ENCODE measurements around the gene CHIC2. TPM values are rescaled to one million over a fixed set of nuclear protein-coding genes. Genes with fewer than 3 reads are reported as not detected.

The CHIC2 gene
- total RNA-seq, 1 experiment from 2014 or later: 11.0 TPM

- Mint-ChIP-seq H3K9me3 (no peaks in the 10 kb centered on the region), H3K4me3 (no peak overlapping the region), H3K36me3 (no peaks in the 10 kb centered on the region), H3K27me3 (ENCODE audit: low read depth) (peaks cover 7% of the 10 kb centered on the region; the same call in 1 of the 2 replicates), H3K27ac (no peak overlapping the region), H3K4me1 (peaks cover 31% of the 10 kb centered on the region)
- ChIA-PET CTCF (no interaction called here), POLR2A (interaction anchor here (0.6 to 0.8 kb wide), 2 partner anchors 193 to 883 kb away, joined by 3 read pairs; no protein-coding TSS in a partner anchor)
- DNase-seq (ENCODE audit: low spot score) (no peak), ATAC-seq (no peak)
- no peak for TF ChIP-seq PRRX2 (CRISPR knock-in tag; IDR thresholded peaks at IDR 0.05)
- no peak for TF ChIP-seq ATF1 (CRISPR knock-in tag; IDR thresholded peaks at IDR 0.05)
- TF ChIP-seq ZBTB21 (CRISPR knock-in tag; IDR thresholded peaks at IDR 0.05; ENCODE audit: borderline replicate concordance): no peak
Observed at GRCh38 chr4:54066718-54067129, 2.3 kb upstream of the CHIC2 start.

GRCh38 chr4:54066088-54066415 is 1.6 kb upstream of the CHIC2 start:
- ChIA-PET CTCF (no interaction called here), POLR2A (no interaction called here)
- Mint-ChIP-seq H3K27me3 (ENCODE audit: low read depth) (peaks cover 7% of the 10 kb centered on the region; the same call in 1 of the 2 replicates), H3K9me3 (no peaks in the 10 kb centered on the region), H3K4me3 (no peak overlapping the region), H3K36me3 (no peaks in the 10 kb centered on the region), H3K27ac (no peak overlapping the region), H3K4me1 (peaks cover 38% of the 10 kb centered on the region)
- DNase-seq (ENCODE audit: low spot score) (no peak), ATAC-seq (no peak)
- no peak for TF ChIP-seq OVOL2 (CRISPR knock-in tag; IDR thresholded peaks at IDR 0.05; ENCODE audit: borderline replicate concordance)
- no peak for TF ChIP-seq ZNF121 (CRISPR knock-in tag; IDR thresholded peaks at IDR 0.05)
- no peak for TF ChIP-seq NFE2L1 (CRISPR knock-in tag; IDR thresholded peaks at IDR 0.05)
- TF ChIP-seq CREB1 (CRISPR knock-in tag; IDR thresholded peaks at IDR 0.05): no peak
- TF ChIP-seq MLX (CRISPR knock-in tag; IDR thresholded peaks at IDR 0.05): no peak
- no peak for TF ChIP-seq IRF1 (CRISPR knock-in tag; IDR thresholded peaks at IDR 0.05)
- no peak for TF ChIP-seq ZBTB21 (CRISPR knock-in tag; IDR thresholded peaks at IDR 0.05; ENCODE audit: borderline replicate concordance)
- TF ChIP-seq IRF2 (CRISPR knock-in tag; IDR thresholded peaks at IDR 0.05; ENCODE audit: borderline replicate concordance, low read depth): no peak
- no peak for TF ChIP-seq SMAD4 (CRISPR knock-in tag; IDR thresholded peaks at IDR 0.05)
- no peak for TF ChIP-seq GTF2I (CRISPR knock-in tag; conservative IDR thresholded peaks at IDR 0.05)
- no peak for TF ChIP-seq ATF6 (CRISPR knock-in tag; IDR thresholded peaks at IDR 0.05)
- no peak for TF ChIP-seq ZSCAN18 (CRISPR knock-in tag; IDR thresholded peaks at IDR 0.05)
- TF ChIP-seq ZBTB43 (CRISPR knock-in tag; IDR thresholded peaks at IDR 0.05): no peak
- TF ChIP-seq ZNF396 (CRISPR knock-in tag; IDR thresholded peaks at IDR 0.05; ENCODE audit: borderline replicate concordance): no peak
- TF ChIP-seq ZNF232 (CRISPR knock-in tag; IDR thresholded peaks at IDR 0.05): no peak
- TF ChIP-seq GRHL2 (CRISPR knock-in tag; IDR thresholded peaks at IDR 0.05; ENCODE audit: insufficient replicate concordance, severe bottlenecking): no peak

All from WTC11 (cell line).